Fibroblast of mammary gland (primary cell): ENCODE measurements around the gene PLCH2.

Source experiments
- DNase-seq: peaks from one replicate; pipeline ENCODE4 v3.0.0-alpha.2; 2010; ENCODE audit warnings: low read depth
- H3K4me3 ChIP-seq: 2 replicates; pipeline ENCODE4 v1.5.1; 2011; ENCODE audit warnings: low read depth, mild to moderate bottlenecking, low read length, moderate library complexity; ENCODE audit not compliant: control insufficient read depth
- CTCF ChIP-seq: conservative IDR thresholded peaks from 2 replicates; pipeline ENCODE4 v1.5.1; 2011; ENCODE audit warnings: low read depth, low read length, inconsistent platforms; ENCODE audit not compliant: control insufficient read depth, insufficient read depth

PLCH2 gene

GRCh38 chr1:2508180-2508579 lies 32.1 kb downstream of the PLCH2 start:
- TF ChIP-seq CTCF, result no peak
- no peak for DNase-seq
- H3K4me3 ChIP-seq, result no peak overlapping the region

- no peak overlapping the region for H3K4me3 ChIP-seq
- no peak for TF ChIP-seq CTCF
- DNase-seq, result no peak
Measured at GRCh38 chr1:2508751-2509150, 32.7 kb downstream of the PLCH2 start.

DNA sequence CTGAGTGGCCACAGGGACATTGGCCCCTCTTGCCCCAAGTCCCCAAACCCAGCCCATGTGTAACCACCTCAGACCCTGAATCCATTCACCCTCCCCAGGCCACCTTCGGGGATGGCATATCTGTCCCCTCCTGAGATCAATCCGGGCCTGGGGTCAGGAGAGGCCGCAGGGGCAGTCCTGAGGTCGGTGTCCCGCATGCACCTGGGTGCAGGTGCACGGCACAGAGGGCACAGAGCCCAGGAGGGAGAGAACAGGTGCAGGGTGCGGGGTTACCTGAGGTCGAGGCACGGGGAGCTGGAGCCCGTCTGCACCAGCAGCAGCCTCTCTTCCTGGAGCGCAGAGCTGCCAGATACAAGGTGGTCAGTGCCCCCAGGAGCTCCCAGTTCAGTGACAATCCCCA lies 33.5 kb downstream of the PLCH2 start:
- no peak overlapping the region for H3K4me3 ChIP-seq
- TF ChIP-seq CTCF, result no peak
- no peak for DNase-seq

GRCh38 chr1:2510366-2511155 lies 34.5 kb downstream of the PLCH2 start:
- DNase-seq, result no peak
- no peak for TF ChIP-seq CTCF
- no peak overlapping the region for H3K4me3 ChIP-seq

GRCh38 chr1:2512862-2513421 lies 36.9 kb downstream of the PLCH2 start:
- no peak for DNase-seq
- H3K4me3 ChIP-seq, result no peak overlapping the region
- no peak for TF ChIP-seq CTCF

DNA sequence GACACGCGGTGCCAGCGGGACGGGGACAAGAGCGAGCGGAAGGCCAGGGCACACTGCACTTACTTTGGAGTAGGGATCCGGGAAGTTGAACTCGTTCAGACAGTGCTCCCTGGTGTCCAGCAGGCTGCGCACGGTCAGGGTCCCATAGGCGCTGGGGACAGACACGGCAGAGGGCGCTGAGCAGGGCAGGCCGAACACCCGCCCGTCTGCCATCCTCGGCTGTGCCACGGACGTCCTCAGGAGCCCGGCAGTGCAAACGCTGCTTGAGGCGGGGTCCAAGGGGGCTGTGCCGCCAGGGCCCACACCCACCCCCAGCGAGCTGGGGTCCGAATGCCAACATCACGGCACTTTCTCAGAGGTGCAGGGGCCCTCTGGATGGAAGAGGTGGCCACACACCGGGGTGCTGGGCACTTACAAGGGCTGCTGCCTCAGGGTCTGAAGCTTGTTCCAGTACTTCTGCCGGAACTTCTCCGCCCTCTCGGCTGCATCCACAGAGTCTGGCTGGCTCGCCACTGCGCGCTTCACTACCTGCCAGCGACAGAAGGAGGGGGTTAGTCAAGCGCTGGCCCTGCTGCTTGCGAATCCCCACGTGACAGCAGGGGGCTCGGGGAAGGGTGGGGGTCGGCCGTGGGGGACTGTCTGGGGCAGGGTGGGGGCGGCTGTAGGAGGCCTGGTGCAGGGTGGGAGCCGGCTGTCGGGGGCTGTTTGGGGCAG lies 38.0 kb downstream of the PLCH2 start:
- no peak overlapping the region for H3K4me3 ChIP-seq
- no peak for DNase-seq
- no peak for TF ChIP-seq CTCF
